Muscle of back (tissue), 11 donors: ENCODE data around the gene NOC3L. TPM values are rescaled to one million over a fixed set of nuclear protein-coding genes. Genes with fewer than 3 reads are reported as not detected.

Experiments used
- DNase-seq, 3 donors: peaks; one replicate each; pipeline versions ENCODE4 v3.0.0 to v3.0.0-alpha.2; 2013
- polyA plus RNA-seq, 10 donors: library from polyadenylated mRNA; unstranded; fragments of 120-200 nt; gene quantifications; one replicate each; pipeline ENCODE4 v1.2.1, GENCODE V29; 2013; ENCODE audit not compliant: insufficient read length in 10 of 10

NOC3L gene
- polyA plus RNA-seq, 10 donors = 12.7 to 21.3 (median 16.7) TPM

- no peak for DNase-seq
Measured at GRCh38 chr10:94300042-94300441, 62.7 kb downstream of the NOC3L start.

GRCh38 chr10:94299417-94299816, 63.3 kb downstream of the NOC3L start:
- DNase-seq = no peak

GRCh38 chr10:94294168-94294567, 68.6 kb downstream of the NOC3L start:
- DNase-seq = peak in 1 of 3 donors; percentile 29

- DNase-seq = peak; percentile 90 to 97 (median 95)
Measured at GRCh38 chr10:94293354-94293753, 69.4 kb downstream of the NOC3L start.

GRCh38 chr10:94292434-94293090, 70.2 kb downstream of the NOC3L start:
- DNase-seq = peak; percentile 77 to 96 (median 90)

- no peak for DNase-seq
Measured at GRCh38 chr10:94288361-94289101, 74.2 kb downstream of the NOC3L start.

- peak in 1 of 3 donors; percentile 41 for DNase-seq
Measured at GRCh38 chr10:94287336-94287735, 75.4 kb downstream of the NOC3L start.

- DNase-seq = no peak
Measured at GRCh38 chr10:94286901-94287300, 75.8 kb downstream of the NOC3L start.

- DNase-seq = no peak
Measured at GRCh38 chr10:94285271-94285670, 77.5 kb downstream of the NOC3L start.

Other genes starting within 250 kb of the NOC3L start
- 10 to 100 TPM; 10.2 to 16.5 (median 12.7) TPM for gene TBC1D12, start 39.6 kb upstream of the NOC3L start, polyA plus RNA-seq
- gene HELLS, start 182.8 kb upstream of the NOC3L start, polyA plus RNA-seq = 10 to 100 TPM in 6 of 10 donors, 1 to 10 TPM in 4; 5.2 to 14.5 (median 10.7) TPM